ENCODE data around the gene ARPC1A.
"Not testable (repeated sequence)": the region's sequence is repeated elsewhere in the genome, so short reads cannot be mapped to it uniquely, and the experiment has no call there.

Gene ARPC1A

DNA sequence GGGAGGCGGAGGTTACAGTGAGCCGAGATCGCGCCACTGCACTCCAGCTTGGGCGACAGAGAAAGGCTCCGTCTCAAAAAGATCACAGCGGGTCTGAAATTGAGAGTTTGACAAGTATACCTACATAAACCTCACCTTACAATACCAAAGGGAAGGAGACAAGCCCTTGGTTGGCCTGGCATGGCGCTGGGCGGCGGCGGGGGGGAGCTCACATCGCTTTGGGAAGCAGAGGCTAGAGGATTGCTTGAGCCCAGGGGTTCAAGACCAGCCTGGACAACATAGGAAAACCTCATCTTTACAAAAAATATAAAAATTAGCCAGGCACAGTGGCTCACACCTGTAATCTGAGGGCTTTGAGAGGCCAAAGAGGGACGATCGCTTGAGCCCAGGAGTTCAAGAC, 1.1 kb upstream of the ARPC1A start:
- no peak for DNase-seq

DNA sequence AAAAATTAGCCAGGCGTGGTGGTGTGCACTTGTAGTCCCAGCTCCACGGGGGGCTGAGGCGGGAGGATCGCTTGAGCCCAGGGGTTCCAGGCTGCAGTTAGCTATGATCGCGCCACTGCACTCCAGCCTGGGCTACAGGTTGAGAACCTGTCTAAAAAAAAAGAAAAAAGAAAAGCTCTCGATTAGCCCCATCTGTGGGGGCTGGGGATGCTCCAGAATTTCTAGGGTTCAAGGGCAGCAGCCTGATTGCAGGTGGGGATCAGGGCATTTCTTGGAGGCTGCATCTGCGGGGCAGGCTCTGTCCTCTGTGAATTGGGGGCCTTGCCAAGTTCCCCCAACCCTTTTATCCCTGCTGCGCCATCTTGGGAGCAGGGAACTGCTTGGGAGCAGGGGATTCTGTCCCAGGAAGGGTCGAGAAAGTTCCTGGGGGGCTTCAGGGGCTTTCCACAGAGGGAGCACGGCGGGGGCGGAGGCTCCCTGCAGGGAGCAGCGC, 651 bp upstream of the ARPC1A start:
- DNase-seq: peak in 1 of 3 donors; percentile 5

DNA sequence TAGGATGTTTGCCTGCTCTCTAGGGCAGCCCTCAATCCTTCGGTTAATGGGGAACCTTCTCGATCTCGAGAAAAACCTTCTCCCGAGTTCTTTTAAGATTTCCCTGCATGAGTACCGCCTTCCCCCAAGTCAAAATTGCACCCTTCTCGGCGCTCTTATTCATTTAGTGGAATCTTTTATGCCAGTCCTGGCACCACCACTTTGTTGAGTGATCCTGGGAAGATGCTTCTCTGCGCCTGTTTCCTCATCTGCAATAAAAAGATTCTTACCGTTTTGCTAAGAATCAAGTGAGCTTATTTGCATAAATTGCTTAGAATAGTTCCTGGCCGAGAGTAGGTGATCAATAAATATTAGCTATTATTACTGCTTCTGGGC, 697 bp downstream of the ARPC1A start:
- peak in 2 of 3 donors; percentile 16 to 18 for DNase-seq

DNA sequence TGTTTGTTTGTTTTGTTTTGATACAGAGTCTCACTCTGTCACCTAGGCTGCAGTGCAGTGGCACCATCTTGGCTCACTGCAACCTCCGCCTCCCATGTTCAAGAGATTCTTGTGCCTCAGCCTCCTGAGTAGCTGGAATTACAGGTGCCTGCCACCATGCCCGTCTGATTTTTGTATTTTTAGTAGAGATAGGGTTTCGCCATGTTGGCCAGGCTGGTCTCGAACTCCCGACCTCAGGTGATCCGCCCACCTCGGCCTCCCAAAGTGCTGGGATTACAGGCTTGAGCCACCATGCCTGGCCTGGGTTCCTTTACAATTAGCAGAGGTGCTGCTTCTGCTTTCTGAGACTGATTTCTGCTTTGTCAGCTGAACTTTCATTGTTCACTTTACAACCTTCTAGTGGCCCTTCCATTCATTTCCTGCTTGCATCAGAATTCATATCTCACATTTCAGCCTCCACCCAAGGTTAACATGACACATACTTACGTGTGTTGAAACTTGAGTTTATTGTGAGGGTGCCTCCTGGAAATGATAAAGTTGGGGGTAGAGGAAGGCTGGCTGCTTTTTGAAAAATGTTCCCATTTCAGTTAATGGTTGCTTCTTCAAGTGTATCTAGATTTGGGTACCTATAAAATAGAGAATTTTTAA, 4.7 kb downstream of the ARPC1A start:
- peak; percentile 41 to 67 (median 66) for DNase-seq

DNA sequence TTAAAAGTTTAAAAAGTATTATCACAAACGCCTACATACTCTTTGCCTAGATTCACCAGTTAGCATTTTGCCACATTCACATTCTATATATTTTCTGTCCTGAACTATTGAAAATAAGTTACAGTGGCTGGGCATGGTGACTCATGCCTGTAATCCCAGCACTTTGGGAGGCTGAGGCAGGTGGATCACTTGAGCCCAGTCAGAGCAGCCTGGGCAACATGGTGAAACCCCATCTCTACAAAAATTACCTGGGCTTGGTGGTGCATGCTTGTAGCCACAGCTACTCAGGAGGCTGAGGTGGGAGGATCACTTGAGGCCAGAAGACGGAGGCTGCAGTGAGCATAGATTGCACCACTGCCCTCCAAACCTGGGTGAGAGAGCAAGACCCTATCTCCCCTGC, 5.3 kb downstream of the ARPC1A start:
- DNase-seq: no peak

DNA sequence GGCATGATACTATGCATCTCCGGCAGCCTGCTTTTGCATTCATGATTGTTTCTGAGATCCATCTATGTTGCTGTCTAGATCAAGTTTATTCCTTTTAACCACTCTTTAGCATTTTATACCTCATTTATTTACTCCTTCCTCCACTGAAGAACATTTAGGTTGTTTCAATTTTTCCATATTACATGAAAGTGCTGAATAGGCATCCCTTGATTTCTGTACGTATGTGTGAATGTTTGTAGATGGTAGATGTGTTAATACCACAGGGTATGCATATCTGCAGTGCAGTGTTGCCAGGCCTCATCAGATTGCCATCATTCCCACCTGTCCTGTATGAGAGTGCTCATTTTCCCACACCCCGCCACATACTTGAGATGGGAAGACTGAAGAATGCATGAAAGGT, 13.9 kb downstream of the ARPC1A start:
- no peak for DNase-seq

DNA sequence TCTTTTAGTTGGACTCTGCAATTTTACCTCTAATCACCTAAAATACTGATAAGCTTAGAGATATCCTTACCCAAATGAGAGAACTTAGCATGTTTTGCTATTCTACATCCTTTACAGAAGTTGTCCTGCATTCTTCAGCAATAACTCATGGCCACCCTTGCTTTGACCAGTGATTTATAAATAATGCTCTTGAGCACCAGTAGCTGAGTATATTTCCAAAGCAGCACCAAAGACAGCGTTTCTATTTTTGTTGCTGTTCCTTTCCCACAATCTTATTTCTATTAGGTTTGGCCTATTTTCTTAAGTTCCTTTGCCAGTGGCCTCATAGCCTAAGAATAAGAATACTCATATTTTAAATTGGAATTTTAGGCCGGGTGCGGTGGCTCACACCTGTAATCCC, 15.0 kb downstream of the ARPC1A start:
- no peak for DNase-seq

DNA sequence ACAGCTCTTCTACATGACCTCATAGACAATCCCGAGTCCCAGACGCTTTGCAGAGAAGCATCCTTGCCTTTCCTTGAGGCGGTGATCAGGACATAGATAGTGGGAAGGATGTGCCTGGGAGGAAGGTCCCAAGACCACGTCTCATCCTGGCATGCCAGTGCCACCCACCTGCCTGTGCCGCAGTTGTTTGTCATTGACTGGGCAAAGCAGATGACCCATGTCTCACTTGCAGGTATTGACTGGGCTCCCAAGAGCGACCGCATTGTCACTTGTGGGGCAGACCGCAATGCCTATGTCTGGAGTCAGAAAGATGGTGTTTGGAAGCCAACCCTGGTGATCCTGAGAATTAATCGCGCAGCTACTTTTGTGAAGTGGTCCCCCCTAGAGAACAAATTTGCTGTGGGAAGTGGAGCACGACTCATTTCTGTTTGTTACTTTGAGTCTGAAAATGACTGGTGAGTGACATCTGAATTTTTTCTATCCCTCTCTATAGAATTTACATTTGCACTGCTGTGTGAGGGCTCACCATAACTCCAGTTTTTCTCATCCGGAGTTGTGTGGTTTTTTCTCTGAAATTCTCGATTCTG, 18.5 kb downstream of the ARPC1A start:
- no peak for DNase-seq

DNA sequence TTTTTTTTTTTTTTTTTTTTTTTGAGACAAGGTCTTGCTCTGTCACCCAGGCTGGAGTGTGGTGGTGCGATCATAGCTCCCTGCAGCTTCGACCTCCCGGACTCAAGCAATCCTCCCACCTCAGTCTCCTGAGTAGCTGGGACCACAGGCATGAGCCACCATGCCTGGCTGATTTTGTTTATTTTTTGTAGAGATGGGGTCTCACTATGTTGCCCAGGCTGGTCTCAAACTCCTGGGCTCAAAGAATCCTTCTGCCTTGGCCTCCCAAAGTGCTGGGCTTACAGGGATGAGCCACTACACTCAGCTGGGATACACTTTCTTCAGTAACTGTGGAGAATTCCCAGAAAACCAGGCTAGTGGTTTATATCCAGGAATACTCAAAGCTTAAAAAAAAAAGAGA, 24.9 kb downstream of the ARPC1A start:
- DNase-seq: not testable (repeated sequence)

DNA sequence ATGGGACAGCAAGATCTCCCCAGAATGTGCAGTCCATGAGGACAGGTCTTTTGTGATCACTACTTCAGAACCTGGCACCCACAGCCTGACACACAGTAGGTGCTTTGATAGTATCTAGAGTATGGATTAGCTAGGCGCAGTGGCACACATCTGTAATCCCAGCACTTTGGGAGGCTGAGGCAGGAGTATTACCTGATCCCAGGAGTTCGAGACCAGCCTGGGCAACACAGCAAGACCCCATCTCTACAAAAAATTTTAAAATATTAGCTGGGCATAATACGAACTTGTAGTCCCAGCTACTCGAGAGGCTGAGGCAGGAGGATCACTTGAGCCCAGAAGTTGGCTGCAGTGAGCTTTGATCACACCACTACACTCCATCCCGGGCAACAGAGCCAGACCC, 26.5 kb downstream of the ARPC1A start:
- DNase-seq: no peak

DNA sequence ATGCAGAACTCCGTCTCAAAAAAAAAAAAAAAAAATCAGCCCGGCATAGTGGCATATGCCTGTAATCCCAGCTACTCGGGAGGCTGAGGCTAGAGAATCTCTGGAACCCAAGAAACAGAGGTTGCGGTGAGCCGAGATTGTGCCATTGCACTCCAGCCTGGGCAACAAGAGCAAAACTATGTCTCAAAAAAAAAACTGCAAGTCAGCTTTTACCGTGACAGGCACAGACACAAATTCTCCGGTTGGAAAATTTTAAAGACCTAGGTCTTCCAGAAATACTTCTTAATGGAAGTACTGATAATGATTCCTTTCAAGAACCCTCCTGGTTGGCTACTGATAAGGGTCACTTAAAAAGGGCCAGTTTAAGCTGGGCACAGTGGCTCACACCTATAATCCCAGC, 29.4 kb downstream of the ARPC1A start:
- no peak for DNase-seq

DNA sequence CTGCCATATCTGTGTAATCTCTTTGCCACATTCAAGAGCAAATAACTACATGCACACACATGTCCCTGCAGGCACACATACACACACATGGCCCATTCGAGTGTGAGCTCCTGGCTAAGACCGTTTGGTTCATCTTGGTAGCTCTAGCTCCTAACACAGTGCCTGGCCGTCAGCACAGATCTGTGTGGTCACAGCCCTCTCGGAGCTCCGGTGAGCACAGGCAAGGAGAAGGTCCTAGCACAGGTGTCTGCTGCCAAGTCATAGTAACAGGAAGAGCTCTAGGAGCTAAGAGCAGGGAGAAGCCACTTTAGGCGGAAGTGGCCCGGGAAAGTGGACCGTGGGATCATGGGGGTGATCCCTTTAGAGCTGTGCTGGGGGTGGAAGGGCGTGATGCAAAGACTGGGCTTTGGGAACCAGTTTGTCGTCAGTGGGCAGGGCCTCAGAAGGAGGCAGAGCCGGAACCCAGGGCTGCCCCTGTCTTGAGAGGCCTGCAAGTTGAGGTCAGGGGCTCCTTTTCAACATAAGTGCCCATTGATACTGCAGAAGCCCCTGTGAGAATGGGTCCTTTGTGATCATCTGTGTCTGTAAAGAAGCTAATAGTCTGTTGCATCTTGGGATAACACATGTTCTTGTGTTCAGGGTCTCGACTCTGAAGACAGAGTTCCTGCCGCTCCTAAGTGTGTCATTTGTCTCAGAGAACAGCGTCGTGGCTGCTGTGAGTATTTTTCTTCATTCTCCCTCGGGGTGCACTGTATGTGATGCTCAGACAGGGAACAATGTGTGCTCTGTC, 32.2 kb downstream of the ARPC1A start:
- DNase-seq: no peak

DNA sequence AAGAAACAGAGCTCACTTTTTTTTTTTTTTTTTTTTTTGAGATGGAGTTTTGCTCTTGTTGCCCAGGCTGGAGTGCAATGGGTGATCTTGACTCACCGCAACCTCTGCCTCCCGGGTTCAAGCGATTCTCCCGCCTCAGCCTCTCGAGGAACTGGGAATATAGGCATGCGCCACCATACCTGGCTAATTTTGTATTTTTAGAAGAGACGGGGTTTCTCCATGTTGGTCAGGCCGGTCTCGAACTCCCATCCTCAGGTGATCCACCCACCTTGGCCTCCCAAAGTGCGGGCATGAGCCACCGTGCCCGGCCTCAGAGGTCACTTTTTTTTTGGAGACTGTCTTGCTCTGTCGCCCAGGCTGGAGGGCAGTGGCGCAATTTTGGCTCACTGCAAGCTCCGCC, 32.8 kb downstream of the ARPC1A start:
- not testable (repeated sequence) for DNase-seq

DNA sequence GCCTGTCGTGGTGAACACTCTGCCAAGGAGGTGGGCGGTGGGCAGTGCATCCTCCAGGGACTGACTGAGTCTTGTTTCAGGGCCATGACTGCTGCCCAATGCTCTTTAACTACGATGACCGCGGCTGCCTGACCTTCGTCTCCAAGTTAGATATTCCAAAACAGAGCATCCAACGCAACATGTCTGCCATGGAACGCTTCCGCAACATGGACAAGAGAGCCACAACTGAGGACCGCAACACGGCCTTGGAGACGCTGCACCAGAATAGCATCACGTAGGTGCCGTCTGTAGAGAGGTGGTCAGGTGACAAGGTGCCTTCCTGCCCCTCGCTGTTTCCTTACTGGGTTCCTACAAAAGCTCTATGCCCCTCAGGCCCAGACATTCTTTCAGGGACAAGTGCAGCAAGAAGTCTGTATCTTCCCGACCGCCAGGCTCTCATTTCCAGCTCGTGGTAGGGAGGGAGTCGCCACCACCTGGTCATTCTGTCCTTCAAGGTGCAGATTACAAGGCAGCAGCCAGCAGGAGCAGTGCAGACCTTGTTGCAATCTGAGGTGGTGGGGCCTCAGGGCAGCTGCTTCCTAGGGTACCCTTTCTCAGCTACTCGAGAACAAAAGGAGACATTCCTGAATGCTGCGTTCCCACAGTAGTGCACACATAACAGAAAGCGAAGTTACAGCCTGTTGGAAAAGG, 33.9 kb downstream of the ARPC1A start:
- no peak for DNase-seq

DNA sequence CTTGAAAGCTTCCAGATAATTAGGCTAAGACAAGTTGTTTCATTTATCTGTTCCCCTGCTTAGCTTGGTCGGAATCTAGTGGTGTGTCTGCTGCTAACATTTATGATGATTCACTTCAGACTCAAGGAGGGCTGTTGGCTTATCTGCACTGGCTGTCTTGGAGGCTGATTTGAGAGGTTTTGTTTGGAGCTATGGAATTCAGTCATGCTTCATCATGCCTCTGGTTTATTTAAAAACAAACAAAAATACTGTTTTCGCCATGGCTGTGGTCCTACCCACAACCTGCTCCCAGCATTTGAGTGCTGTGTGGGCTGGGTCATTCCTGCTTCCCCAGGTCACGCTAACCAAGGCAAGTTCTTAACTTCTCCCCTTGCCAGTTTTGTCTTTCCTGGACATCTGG, 37.1 kb downstream of the ARPC1A start:
- no peak for DNase-seq

DNA sequence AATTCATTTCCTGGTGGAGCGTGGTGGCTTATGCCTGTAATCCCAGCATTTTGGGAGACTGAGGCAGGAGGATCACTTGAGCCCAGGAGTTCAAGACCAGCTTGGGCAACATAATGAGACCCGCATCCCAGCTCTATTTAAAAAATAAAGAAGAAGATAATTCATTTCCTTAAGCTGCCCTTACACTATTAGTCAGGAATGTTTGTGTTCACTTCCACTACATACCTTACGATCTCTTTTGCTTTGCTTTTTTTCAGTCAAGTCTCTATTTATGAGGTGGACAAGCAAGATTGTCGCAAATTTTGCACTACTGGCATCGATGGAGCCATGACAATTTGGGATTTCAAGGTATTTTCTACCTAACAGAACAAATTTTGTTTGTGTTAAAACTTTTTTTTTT, 37.6 kb downstream of the ARPC1A start:
- no peak for DNase-seq

DNA sequence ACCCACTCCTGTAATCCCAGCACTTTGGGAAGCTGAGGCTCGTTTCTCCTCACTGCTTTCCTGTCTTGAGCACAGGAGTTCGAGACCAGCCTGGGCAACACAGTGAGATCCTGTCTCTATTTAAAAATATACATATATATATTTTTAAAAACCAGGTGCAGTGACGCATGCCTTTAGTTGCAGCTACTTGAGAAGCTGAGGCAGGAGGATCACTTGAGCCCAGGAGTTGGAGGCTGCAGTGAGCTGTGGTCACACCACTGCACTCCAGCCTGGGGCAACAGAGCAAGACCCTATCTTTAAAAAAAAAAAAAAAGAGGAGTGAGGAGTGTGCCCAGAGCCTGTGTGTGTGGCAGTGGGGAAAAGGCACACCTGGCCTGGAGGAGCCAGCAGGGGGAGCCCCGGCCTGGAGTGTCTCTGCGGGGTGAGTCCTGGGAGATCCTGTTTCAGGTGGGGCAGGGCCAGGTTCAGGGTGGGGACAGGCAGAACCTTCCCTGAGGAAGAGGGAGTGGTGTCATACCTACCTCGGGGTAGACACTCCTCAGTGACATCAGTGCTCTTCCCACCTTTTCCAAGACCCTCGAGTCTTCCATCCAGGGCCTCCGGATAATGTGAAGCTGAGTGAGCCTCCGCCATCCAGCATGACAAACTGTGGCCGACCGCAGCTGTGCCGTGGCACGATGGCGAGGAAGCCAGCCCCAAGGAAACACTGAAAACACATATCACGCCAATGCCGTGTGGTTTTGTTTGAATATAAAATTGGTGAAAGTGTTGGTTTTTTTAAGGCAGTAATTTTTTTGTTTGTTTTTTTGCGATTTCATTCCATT, 39.8 kb downstream of the ARPC1A start:
- DNase-seq: peak; percentile 24 to 64 (median 46)

DNA sequence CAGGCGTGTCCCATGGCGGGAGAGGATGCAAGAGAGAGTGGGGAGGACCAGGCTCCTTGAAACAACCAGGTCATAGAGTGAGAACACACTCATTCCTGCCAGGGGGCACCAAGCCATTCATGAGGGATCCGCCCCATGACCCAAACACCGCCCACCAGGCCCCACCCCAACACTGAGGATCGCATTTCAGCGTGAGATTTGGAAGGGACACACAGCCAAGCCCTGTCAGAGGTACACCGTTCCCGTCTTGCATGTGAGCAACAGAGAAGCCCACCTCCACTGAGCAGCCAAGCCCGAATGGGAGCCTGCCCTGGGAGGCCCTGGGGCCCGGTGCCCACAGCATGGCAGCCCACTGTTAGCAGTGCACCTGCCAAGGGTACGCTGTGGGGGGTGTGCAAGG, 40.9 kb downstream of the ARPC1A start:
- no peak for DNase-seq

DNA sequence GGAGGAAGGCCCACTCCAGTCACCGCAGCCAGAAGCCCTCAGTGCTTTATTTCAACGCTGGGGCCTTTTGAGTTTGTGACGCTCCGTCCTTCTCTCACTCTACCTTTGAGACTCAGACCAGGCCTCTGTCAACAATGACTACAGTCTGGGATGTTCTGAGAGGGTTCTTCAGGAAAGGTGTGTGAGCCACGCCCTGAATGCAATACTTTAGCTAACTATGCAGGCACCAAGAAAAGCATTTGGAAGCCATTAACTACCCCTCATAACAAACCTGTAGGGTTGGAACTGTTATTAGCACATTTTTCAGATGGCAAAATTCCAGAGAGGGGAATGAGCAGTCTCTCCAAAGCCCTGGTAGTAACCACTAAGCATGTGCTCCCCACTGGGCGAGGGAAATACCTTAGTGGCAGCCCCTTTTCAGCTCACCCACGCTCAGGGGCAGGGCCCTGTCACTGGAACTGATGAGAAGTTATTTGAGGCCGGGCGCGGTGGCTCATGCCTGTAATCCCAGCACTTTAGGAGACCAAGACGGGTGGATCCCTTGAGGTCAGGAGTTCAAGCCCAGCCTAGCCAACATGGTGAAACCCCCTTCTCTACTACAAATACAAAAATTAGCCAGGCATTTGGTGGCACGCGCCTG, 43.2 kb downstream of the ARPC1A start:
- DNase-seq: no peak

DNA sequence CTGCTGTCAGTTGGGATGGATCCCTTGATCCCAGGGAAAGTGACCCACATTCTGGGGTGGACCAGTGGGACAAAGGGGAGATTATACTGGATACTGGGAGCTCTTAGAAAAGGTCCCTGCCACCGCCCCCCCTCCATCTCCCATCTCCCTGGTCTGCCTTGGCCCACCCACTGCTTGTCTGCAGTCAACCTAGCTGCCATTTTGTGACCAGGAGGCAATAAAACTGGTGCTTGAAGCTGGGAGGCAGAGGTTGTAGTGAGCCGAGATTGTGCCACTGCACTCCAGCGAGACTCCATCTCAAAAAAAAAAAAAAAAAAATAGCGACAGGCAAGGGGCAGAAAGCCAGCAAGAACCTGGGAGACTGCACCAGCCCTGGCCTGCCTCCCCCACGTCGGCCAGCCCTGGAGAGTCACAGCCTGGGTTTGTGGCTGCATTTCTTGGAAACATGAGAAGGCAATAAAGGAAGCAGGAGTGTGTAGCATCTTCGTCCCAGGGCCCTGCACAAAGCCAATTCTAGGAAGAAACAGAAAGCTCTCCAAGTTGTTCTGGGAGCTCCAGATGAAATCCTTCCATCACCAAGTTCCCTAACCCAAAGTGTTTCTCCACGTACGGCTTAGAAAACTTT, 44.2 kb downstream of the ARPC1A start:
- DNase-seq: no peak

DNA sequence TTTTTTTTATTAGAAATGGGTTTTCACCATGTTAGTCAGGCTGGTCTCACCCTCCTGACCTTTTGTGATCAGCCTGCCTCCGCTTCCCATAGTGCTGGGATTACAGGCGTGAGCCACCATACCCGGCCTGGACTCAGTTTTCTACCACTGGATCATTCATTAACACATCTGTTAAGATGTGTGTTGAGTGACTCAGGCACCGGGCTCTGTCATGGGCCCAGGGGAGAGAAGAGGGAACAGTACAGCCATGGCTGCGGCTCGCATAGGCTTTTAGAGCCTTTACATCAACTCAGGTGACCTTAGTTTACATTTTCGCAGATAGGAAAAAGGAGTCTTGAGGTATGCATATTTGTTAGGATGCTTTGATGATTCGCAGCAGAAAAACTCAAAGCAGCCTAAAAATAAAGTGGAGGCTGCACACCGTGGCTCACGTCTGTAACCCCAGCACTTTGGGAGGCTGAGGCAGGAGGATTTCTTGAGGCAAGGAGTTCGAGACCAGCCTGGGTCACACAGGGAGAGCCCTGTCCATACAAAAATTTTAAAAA, 45.8 kb downstream of the ARPC1A start:
- no peak for DNase-seq

Data from suppressor macrophage treated with lipopolysaccharide for 1 hour (primary cell).